HL-60 (cell line): ENCODE measurements around the gene ACACA.
"Not testable (repeated sequence)": the region's sequence is repeated elsewhere in the genome, so short reads cannot be mapped to it uniquely, and the experiment has no call there.

Source experiments
- DNase-seq, 2 experiments: peaks; one replicate each; pipeline ENCODE4 v3.0.0-alpha.2; 2010 to 2020; ENCODE audit warnings: low read depth in 1 of 2, low spot score in 1 of 2
- H3K27ac ChIP-seq: fragments of 250-450 bp; sonication (Bioruptor Pico); replicated peaks from 2 replicates; pipeline ENCODE4 v1.5.1; 2020; ENCODE audit warnings: mild to moderate bottlenecking, moderate library complexity
- H3K27me3 ChIP-seq: fragments of 250-450 bp; sonication (Bioruptor Pico); 2 replicates; pipeline ENCODE4 v1.5.1; 2021; ENCODE audit warnings: mild to moderate bottlenecking, moderate library complexity; ENCODE audit not compliant: insufficient read depth, poor library complexity, severe bottlenecking
- H3K4me3 ChIP-seq: replicated peaks from 2 replicates; pipeline ENCODE4 v1.5.1; 2011; ENCODE audit warnings: mild to moderate bottlenecking, control low read depth, low read length; ENCODE audit not compliant: insufficient read depth
- GABPA ChIP-seq: IDR thresholded peaks from 2 replicates; pipeline ENCODE4 v1.6.1; 2012; ENCODE audit warnings: low read depth
- POLR2AphosphoS5 ChIP-seq: IDR thresholded peaks from 2 replicates; pipeline ENCODE4 v1.6.1; 2012; ENCODE audit warnings: low read depth
- REST ChIP-seq: IDR thresholded peaks from 2 replicates; pipeline ENCODE4 v1.6.1; 2012; ENCODE audit warnings: low read depth; ENCODE audit not compliant: insufficient replicate concordance
- SPI1 ChIP-seq: IDR thresholded peaks from 2 replicates; pipeline ENCODE4 v1.6.1; 2012; ENCODE audit warnings: low read depth, mild to moderate bottlenecking, borderline replicate concordance
- TF ChIP-seq, protein P1 (sequence below): IDR thresholded peaks from one replicate; pipeline ENCODE4 v1.5.1; 2011; ENCODE audit warnings: low read length, control low read depth, inconsistent platforms; ENCODE audit not compliant: insufficient read depth

ACACA gene

DNA sequence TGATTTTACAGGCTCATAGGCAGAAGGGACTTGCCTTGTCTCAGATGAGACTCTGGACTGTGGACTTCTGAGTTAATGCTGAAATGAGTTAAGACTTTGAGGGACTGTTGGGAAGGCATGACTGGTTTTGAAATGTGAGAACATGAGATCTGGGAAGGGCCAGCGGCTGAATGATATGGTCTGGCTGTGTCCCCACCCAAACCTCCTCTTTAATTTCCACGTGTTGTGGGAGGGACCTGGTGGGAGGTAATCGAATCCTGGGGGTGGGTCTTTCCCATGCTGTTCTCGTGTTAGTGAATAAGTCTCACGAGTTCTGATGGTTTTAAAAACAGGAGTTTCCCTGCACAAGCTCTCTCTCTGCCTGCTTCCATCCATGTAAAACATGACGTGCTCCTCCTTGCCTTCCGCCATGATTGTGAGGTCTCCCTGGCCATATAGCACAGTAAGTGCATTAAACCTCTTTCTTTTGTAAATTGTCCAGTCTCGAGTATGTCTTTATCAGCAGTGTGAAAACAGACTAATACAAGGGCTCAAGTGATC lies 59.7 kb downstream of the ACACA start:
- DNase-seq, H3K4me3 ChIP-seq, H3K27ac ChIP-seq, H3K27me3 ChIP-seq: not testable (repeated sequence)

GRCh38 chr17:37344519-37344918 lies 62.1 kb downstream of the ACACA start:
- no peak overlapping the region for H3K4me3 ChIP-seq
- no peak for DNase-seq
- no peaks in the 10 kb centered on the region for H3K27me3 ChIP-seq
- TF ChIP-seq REST = no peak
- TF ChIP-seq, protein P1, sequence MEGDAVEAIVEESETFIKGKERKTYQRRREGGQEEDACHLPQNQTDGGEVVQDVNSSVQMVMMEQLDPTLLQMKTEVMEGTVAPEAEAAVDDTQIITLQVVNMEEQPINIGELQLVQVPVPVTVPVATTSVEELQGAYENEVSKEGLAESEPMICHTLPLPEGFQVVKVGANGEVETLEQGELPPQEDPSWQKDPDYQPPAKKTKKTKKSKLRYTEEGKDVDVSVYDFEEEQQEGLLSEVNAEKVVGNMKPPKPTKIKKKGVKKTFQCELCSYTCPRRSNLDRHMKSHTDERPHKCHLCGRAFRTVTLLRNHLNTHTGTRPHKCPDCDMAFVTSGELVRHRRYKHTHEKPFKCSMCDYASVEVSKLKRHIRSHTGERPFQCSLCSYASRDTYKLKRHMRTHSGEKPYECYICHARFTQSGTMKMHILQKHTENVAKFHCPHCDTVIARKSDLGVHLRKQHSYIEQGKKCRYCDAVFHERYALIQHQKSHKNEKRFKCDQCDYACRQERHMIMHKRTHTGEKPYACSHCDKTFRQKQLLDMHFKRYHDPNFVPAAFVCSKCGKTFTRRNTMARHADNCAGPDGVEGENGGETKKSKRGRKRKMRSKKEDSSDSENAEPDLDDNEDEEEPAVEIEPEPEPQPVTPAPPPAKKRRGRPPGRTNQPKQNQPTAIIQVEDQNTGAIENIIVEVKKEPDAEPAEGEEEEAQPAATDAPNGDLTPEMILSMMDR = no peak
- no peak for TF ChIP-seq GABPA
- TF ChIP-seq POLR2AphosphoS5 = no peak
- TF ChIP-seq SPI1 = no peak
- no peak overlapping the region for H3K27ac ChIP-seq

DNA sequence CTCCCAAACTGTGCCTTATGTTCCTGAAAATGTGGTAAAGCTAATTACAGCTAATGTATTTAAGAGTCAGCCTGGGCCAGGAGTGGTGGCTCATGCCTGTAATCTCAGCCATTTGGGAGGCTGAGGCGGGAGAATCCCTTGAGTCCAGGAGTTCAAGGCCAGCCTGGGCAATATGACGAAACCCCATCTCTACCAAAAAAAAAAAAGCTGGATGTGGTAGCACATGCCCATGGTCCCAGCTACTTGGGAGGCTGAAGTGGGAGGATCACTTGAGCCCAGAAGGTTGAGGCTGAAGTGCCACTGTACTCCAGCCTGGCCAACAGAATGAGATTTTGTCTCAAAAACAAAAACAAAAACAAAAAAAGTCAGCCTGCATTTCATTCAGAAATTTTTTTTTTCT lies 64.0 kb downstream of the ACACA start:
- TF ChIP-seq SPI1 (no peak), REST (no peak), GABPA (no peak), POLR2AphosphoS5 (no peak)
- TF ChIP-seq, protein P1 = no peak
- Histone ChIP-seq H3K27ac (no peak overlapping the region), H3K27me3 (no peaks in the 10 kb centered on the region), H3K4me3 (no peak overlapping the region)
- no peak for DNase-seq

- no peak overlapping the region for H3K4me3 ChIP-seq
- no peaks in the 10 kb centered on the region for H3K27me3 ChIP-seq
- no peak for DNase-seq
- H3K27ac ChIP-seq = no peak overlapping the region
- TF ChIP-seq, protein P1 = no peak
- TF ChIP-seq POLR2AphosphoS5 (no peak), GABPA (no peak), REST (no peak), SPI1 (no peak)
Observed at GRCh38 chr17:37340804-37341203, 65.8 kb downstream of the ACACA start.
